GM19238 (cell line): ENCODE measurements around the gene SRRM5.
"Not testable (repeated sequence)": the region's sequence is repeated elsewhere in the genome, so short reads cannot be mapped to it uniquely, and the experiment has no call there.

Experiments used
- DNase-seq: peaks from one replicate; pipeline ENCODE4 v3.0.0; 2011; ENCODE audit warnings: low spot score; ENCODE audit not compliant: insufficient read length

SRRM5 gene

GRCh38 chr19:43612374-43612773 is 486 bp downstream of the SRRM5 start:
- no peak for DNase-seq

- no peak for DNase-seq
These were observed 4.4 kb downstream of the SRRM5 start for GRCh38 chr19:43616306-43616705.

DNA sequence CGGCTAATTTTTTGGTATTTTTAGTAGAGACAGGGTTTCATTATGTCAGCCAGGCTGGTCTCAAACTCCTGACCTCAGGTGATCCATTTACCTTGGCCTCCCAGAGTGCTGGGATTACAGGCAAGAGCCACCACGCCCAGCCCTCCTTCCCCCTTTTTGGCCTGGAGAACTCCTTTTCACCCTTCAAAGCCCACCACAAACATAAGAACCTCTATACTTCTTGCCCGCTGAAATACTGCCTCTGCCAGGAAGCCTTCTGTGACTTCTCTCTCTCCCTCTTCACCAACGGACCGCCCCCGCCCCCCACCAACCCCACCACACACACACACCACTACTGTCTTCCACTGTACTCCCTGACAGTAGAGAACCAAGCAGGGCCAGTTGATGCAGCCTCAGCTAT is 5.1 kb downstream of the SRRM5 start:
- DNase-seq, result no peak

GRCh38 chr19:43618921-43619261 is 7.0 kb downstream of the SRRM5 start:
- peak; percentile 62 for DNase-seq

GRCh38 chr19:43619262-43620060 is 7.6 kb downstream of the SRRM5 start, which contains the start of gene ZNF428:
ZNF428 (minus strand) TSS chr19:43619629; CDS start chr19:43614304, 5,325 bp downstream.
- peak; percentile 90 for DNase-seq

DNA sequence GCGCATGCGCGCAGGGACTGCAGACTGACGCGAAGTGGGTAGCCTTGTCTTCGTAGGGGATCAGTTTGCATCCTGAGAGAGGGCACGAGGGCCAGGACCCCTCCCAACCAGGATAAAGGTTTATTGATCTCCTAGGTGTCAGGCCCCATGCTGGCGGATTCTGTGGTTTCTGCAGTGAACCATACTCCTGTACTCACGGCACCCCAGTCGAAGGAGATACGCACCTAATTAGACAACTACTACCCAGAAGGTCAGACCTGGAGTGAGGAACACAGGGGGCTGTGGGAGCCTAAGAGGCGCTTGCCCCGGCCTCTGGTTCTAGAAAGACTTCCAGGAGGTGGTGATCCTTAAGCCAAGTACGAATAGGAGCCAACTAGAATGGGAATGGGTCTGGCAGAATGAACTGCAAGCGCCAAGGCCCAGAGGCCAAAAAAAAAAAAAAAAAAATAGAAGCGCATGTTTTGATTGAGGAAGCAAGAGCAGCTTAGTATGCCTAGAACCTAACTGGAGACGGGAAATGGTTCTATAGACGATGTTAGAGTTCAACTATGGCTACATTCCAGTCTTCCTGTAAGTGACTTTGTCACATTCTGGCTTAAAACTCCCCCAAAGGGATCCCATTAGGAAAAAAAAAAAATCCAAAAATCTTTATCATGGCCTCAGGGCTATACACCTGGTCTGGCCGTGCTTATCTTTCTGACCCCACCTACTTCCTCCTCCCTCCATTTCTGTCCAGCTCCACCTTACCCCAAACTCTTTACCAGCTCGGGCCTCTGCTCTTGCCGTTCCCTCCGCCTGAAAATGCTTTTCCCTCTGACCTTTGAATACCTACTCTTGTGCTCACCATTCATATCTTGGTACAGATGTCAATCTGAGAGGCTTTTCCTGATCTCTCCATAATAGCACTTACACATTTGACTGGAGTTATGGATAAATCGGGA is 8.4 kb downstream of the SRRM5 start:
- no peak for DNase-seq

DNA sequence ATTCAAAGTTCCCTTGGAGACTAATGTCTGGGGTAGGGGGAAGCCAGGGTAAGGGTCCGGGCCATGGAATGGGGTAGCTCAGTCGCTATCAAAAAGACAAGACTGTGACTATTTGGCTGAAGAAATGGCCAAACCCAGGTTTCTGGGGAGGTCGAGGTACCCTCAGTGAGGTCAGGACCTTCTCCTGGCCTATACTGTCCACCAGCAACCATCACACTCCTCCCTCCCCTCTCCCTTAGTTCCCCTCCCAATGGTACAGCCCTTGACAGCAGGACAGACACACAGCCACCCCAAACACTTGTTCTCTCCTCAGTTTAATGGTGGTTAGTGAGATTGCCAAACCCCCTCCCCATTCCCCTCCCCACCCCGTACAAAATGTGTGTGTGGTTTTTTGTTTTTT is 10.2 kb downstream of the SRRM5 start:
- DNase-seq, result no peak

- no peak for DNase-seq
These were observed 11.1 kb downstream of the SRRM5 start for GRCh38 chr19:43622956-43623355.

GRCh38 chr19:43623889-43624670 is 12.2 kb downstream of the SRRM5 start:
- no peak for DNase-seq

DNA sequence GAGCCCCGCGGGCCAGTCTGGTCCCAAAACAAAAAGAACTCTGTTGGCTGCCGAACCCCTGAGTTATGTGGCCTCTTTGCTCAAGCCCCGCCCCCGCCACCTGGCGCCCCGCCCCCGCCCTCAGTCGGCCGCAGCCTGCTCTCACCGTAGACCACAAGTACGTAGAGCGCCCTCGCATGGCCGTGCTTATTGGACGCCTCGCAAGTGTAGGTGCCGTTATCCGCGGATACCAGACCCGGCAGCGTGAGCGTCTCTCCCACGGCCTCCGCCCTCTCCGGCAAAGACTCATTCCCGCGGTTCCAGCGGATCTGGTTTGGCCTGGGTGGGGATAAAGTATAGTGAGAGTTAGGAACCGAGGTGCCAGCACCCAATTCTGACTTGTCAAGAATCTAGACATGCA is 13.0 kb downstream of the SRRM5 start:
- peak; percentile 63 for DNase-seq

DNA sequence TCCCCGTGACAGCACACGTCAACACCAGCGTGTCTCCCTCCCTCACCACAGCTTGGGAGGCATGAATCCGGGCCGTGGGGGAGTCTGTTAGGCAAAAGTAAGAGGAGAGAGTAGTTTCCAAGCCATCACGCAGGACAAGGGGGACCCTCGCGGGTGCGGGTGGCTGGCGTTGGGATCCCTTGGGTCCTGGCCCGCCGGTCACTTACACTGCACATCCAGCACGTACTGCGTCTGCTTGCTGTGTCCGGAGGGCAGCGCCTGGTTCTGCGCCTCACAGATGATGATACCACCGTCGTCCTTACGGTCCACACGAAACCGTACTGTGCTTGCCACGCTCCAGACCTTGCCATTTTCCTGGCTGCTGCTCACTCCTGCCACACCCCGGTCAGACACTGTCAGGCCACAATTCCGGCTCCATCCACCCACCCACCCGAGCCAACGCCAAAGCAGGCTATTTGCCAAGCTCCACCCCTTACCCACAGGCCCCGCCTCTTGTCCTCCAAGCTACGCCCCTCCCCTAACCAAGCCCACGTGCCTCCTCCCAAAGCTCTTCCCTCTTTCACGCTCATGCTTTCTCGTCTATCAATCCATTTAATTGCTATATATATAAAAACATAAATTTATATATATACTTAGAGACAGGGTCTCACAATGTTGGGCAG is 14.2 kb downstream of the SRRM5 start:
- DNase-seq, result no peak

- no peak for DNase-seq
These were observed 14.9 kb downstream of the SRRM5 start for GRCh38 chr19:43626838-43627237.

GRCh38 chr19:43628646-43629326 is 16.9 kb downstream of the SRRM5 start:
- DNase-seq, result no peak

GRCh38 chr19:43631491-43631890 is 19.6 kb downstream of the SRRM5 start:
- DNase-seq, result no peak

DNA sequence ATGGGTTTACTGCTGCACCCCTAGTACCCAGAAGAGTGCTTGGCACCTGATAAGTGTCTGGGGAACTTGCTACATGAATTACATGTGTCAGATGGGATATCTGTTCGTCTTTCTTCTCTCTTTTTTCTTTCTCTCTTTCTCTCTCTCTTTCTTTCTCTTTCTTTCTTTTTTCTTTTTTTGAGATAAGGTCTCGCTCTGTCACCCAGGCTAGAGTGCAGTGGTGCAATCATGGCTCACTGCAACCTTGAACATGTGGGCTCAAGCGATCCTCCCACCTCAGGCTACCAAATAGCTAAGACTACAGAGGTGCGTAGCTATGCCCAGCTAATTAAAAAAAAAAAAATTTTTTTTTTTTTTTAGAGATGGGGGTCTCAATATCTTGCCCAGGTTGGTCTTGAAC is 21.6 kb downstream of the SRRM5 start:
- no peak for DNase-seq

GRCh38 chr19:43634068-43634467 is 22.2 kb downstream of the SRRM5 start:
- no peak for DNase-seq

GRCh38 chr19:43634506-43634871 is 22.6 kb downstream of the SRRM5 start:
- DNase-seq, result no peak

DNA sequence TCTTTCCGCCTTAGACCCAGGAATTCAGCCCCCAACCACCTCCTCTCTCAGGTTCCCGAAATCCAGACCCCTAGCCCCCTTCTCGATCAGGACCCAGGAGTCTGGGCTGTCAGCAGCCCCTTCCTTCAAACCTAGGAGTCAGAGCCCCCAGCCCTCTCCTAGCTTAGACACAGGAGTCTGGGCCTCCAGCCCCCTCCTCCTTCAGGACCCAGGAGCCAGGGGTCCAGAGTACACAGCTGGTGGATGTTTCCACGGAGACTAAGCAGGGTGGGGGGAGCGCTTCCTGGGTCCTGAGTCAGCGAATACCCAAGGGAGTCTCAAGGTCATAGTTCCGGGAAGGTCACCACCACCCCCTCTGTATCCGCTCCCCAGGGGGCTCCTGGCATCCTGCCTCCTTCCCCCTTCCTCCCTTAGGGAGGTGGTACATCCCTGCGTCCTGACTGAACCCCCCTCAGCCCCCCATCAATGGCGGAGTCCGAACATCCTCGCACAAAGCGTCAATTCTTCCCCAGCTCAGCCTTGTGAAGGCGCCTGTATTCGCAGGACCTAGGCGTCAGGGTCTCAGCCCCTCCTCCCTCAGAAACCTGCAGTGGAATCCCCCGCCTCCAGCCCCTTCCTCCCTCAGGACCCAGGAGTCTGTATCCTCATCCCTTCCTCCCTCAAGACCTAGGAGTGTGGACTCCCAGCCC is 23.1 kb downstream of the SRRM5 start:
- DNase-seq, result no peak

- not testable (repeated sequence) for DNase-seq
These were observed 23.7 kb downstream of the SRRM5 start for GRCh38 chr19:43635561-43635940.

DNA sequence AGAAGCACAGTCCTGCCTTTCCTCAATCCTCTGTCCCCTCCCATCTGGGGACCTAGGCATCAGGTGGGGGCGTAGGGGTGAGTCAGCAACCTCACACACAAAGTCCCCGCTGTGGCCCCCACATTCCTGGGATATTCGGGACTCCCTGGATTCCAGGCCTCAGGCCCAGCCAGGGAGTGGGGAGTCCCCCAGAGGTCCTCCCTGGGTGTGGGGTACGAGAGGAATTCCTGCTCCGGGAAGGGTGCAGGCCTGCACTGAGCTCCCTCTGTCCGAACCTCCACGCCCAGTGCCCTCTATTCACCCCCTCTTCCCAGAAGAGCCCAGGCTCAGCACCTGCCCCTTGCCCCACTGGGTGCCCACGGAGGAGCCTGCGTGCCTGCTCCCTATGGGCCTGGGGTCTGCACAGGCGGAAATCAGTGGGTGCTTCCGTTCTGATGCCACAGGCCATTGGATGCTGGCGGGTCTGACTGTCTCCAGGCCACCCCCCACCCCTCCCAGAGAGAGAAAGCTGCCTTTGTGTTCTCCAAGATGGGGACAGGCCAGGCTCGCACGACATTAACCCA is 24.3 kb downstream of the SRRM5 start:
- no peak for DNase-seq
